SK-N-SH (cell line): ENCODE measurements around the gene PTGIS. TPM values are rescaled to one million over a fixed set of nuclear protein-coding genes. Genes with fewer than 3 reads are reported as not detected.

Source experiments
- CTCF ChIA-PET: fragments of 300-600, 350-600 bp; formaldehyde crosslinking; extraction: SDS; loops from one replicate; lab custom pipeline; 2021; lab: Yijun Ruan, JAX
- POLR2A ChIA-PET: fragments of 350-600 bp; sonication (Branson Sonifier 250); formaldehyde crosslinking; extraction: SDS; loops from one replicate; lab custom pipeline; 2020; ENCODE audit warnings: antibody characterized with exemption, inconsistent platforms; lab: Yijun Ruan, JAX
- DNase-seq: peaks from one replicate; pipeline ENCODE4 v3.0.0; 2012
- H2AFZ ChIP-seq: fragments of 200-600 bp; sonication (generic); 2 replicates; pipeline ENCODE4 v1.8.1; 2016; ENCODE audit warnings: antibody characterized with exemption, mild to moderate bottlenecking, low read depth
- H3F3A ChIP-seq: fragments of 200-600 bp; sonication (generic); replicated peaks from 2 replicates; pipeline ENCODE3; 2016; ENCODE audit warnings: antibody characterized with exemption, mild to moderate bottlenecking; ENCODE audit not compliant: insufficient read depth
- H3K27ac ChIP-seq, 2 experiments: fragments of 200-500 bp in 1 of 2; fragments of 200-600 bp in 1 of 2; sonication (Bioruptor generic) in 1 of 2; sonication (generic), shearing (Covaris generic) in 1 of 2; 2 replicates each; pipeline versions ENCODE4 v1.5.1 to v1.6.1; 2014 to 2016; ENCODE audit warnings: low read depth in 2 of 2, inconsistent platforms in 1 of 2, low read length in 1 of 2, mild to moderate bottlenecking in 1 of 2, mixed read lengths in 1 of 2
- H3K27me3 ChIP-seq: fragments of 200-600 bp; sonication (generic), shearing (Covaris generic); 2 replicates; pipeline ENCODE4 v1.6.1; 2016; ENCODE audit warnings: mixed run types; ENCODE audit not compliant: insufficient read depth
- H3K36me3 ChIP-seq, 2 experiments: fragments of 200-500 bp in 1 of 2; fragments of 200-600 bp in 1 of 2; sonication (Bioruptor generic) in 1 of 2; sonication (generic) in 1 of 2; replicated peaks in 1 of 2; 2 replicates each; pipeline versions ENCODE3 to v1.5.1; 2014 to 2016; ENCODE audit warnings: low read length in 1 of 2, mild to moderate bottlenecking in 1 of 2; ENCODE audit not compliant: insufficient read depth in 2 of 2, control insufficient read depth in 1 of 2
- H3K4me1 ChIP-seq, 2 experiments: fragments of 200-500 bp in 1 of 2; fragments of 200-600 bp in 1 of 2; sonication (Bioruptor generic) in 1 of 2; sonication (generic), shearing (Covaris generic) in 1 of 2; 2 replicates each; pipeline versions ENCODE4 v1.5.1 to v1.6.1; 2014 to 2016; ENCODE audit warnings: low read depth in 1 of 2, low read length in 1 of 2, mixed run types in 1 of 2; ENCODE audit not compliant: insufficient read depth in 2 of 2, control insufficient read depth in 1 of 2
- H3K4me2 ChIP-seq: fragments of 200-600 bp; sonication (generic), shearing (Covaris generic); 2 replicates; pipeline ENCODE4 v1.6.1; 2017; ENCODE audit warnings: mixed run types
- H3K4me3 ChIP-seq, 2 experiments: fragments of 200-500 bp in 1 of 2; fragments of 200-600 bp in 1 of 2; sonication (Bioruptor generic) in 1 of 2; sonication (generic), shearing (Covaris generic) in 1 of 2; 2 replicates each; pipeline versions ENCODE4 v1.5.1 to v1.8.1; 2014 to 2016; ENCODE audit warnings: low read depth in 2 of 2, inconsistent platforms in 1 of 2, low read length in 1 of 2, mild to moderate bottlenecking in 1 of 2, mixed read lengths in 1 of 2, moderate library complexity in 1 of 2
- H3K79me2 ChIP-seq: fragments of 200-600 bp; sonication (generic); 2 replicates; pipeline ENCODE4 v1.8.1; 2017; ENCODE audit warnings: mild to moderate bottlenecking; ENCODE audit not compliant: insufficient read depth
- H3K9ac ChIP-seq: fragments of 200-600 bp; sonication (generic); 2 replicates; pipeline ENCODE4 v1.6.1; 2017; ENCODE audit warnings: mixed run types
- H3K9me2 ChIP-seq: fragments of 200-600 bp; sonication (generic); 2 replicates; pipeline ENCODE4 v1.6.1; 2017; ENCODE audit warnings: mixed run types
- H3K9me3 ChIP-seq: fragments of 200-600 bp; sonication (generic); 2 replicates; pipeline ENCODE4 v1.6.1; 2017; ENCODE audit warnings: mixed run types, mild to moderate bottlenecking, moderate library complexity
- H4K20me1 ChIP-seq: fragments of 200-600 bp; sonication (generic); 2 replicates; pipeline ENCODE4 v1.6.1; 2017; ENCODE audit warnings: mild to moderate bottlenecking, mixed run types; ENCODE audit not compliant: insufficient read depth
- FOXJ3 ChIP-seq: sonication (generic); formaldehyde crosslinking; IDR thresholded peaks from 2 replicates; pipeline ENCODE4 v1.5.1; 2020; ENCODE audit warnings: mild to moderate bottlenecking, missing genetic modification reagents
- GABPA ChIP-seq: IDR thresholded peaks from 2 replicates; pipeline ENCODE4 v1.4.0; 2012; ENCODE audit warnings: low read depth, mild to moderate bottlenecking
- MEF2A ChIP-seq: IDR thresholded peaks from 2 replicates; pipeline ENCODE4 v1.4.0; 2012; ENCODE audit warnings: low read depth, borderline replicate concordance
- NRF1 ChIP-seq: IDR thresholded peaks from 2 replicates; pipeline ENCODE4 v1.6.1; 2012; ENCODE audit warnings: low read depth, mild to moderate bottlenecking, low read length
- POLR2AphosphoS5 ChIP-seq: IDR thresholded peaks from 2 replicates; pipeline ENCODE4 v1.6.1; 2012; ENCODE audit warnings: low read depth, low read length
- WGBS: methylation state at CpG from one replicate; pipeline ENCODE4 v1.1.6; 2017; ENCODE audit warnings: low lambda C conversion rate; 5-methylcytosine and 5-hydroxymethylcytosine counted together
- polyA plus RNA-seq, 3 experiments: library from polyadenylated mRNA; depleted of rRNA; stranded (reverse); fragments of >200 nt; gene quantifications; 2 replicates each; pipeline ENCODE4 v1.2.3, GENCODE V29; 2012
- TF ChIP-seq, protein P1 (sequence below): IDR thresholded peaks from 2 replicates; pipeline ENCODE4 v1.4.0; 2012; ENCODE audit warnings: low read depth, borderline replicate concordance
- TF ChIP-seq, protein P2 (sequence below): fragments of 150-350 bp; IDR thresholded peaks from 2 replicates; pipeline ENCODE4 v1.6.1; 2016; ENCODE audit warnings: mild to moderate bottlenecking, low read depth, low read length
- TF ChIP-seq, protein P3 (sequence below): IDR thresholded peaks from 2 replicates; pipeline ENCODE4 v1.4.0; 2012; ENCODE audit warnings: low read depth, borderline replicate concordance
- TF ChIP-seq, protein P4 (sequence below): fragments of 200-600 bp; sonication (generic); IDR thresholded peaks from 2 replicates; pipeline ENCODE4 v1.6.1; 2017; ENCODE audit warnings: antibody characterized with exemption, mild to moderate bottlenecking, moderate library complexity
- TF ChIP-seq, protein P5 (sequence below): IDR thresholded peaks from 2 replicates; pipeline ENCODE4 v1.6.1; 2012; ENCODE audit warnings: mild to moderate bottlenecking, low read depth, low read length, moderate library complexity

Gene PTGIS
- polyA plus RNA-seq, 1 of the 3 experiments (the other 2 are of a cell fraction), result 1.0 TPM

DNA sequence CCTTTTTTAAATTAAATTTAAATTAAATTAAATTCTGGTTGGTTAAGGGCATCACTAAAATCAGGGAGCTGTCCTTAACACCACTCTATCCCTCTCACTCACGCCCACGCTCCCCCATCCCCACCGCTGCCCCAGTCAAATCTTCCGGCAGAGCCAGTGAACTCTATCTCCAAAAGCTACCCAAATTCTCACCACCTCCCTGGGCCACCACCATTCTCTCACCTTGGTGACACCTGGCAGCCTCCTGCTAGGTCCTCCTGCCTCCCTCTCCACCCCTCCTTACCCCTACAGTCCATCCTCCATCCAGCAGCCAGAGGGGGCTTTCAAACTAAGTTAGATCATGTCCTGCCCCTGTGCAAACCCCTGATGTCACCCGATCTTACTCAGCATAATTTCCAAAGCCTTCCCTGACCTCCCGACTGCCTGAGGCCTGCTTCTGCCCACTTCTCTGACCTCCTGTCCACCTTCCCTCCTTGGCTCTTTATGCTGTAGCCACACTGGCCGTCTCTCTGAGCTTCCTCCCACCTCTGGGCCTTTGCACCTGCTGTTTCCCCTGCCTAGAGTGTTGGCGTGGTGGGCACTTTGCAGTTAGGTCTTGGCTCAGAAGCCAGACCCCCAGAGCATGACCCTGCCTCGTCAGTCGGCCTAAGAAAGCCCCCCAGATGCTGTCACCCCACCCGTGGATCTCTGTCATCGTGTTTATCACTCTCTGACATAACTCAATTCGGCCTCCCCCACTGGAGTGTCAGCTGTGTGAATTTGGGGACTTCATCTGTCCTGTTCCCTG is 24.7 kb downstream of the PTGIS start:
- Histone ChIP-seq H3F3A (no peaks in the 10 kb centered on the region), H3K9me2 (no peaks in the 10 kb centered on the region), H3K9me3 (no peaks in the 10 kb centered on the region), H3K4me3 (no peak overlapping the region), H3K27me3 (no peaks in the 10 kb centered on the region), H3K4me2 (no peak overlapping the region), H3K36me3 (no peaks in the 10 kb centered on the region), H2AFZ (no peak overlapping the region)
- POLR2A ChIA-PET, result interaction anchor here (1.5 kb wide), 1 partner anchor 67 kb away, joined by 4 read pairs; no protein-coding TSS in a partner anchor
- WGBS, result 76% methylated on average over 13 of the region's 13 CpGs
- no peak for DNase-seq
- no peak for TF ChIP-seq MEF2A
- TF ChIP-seq, protein P1, sequence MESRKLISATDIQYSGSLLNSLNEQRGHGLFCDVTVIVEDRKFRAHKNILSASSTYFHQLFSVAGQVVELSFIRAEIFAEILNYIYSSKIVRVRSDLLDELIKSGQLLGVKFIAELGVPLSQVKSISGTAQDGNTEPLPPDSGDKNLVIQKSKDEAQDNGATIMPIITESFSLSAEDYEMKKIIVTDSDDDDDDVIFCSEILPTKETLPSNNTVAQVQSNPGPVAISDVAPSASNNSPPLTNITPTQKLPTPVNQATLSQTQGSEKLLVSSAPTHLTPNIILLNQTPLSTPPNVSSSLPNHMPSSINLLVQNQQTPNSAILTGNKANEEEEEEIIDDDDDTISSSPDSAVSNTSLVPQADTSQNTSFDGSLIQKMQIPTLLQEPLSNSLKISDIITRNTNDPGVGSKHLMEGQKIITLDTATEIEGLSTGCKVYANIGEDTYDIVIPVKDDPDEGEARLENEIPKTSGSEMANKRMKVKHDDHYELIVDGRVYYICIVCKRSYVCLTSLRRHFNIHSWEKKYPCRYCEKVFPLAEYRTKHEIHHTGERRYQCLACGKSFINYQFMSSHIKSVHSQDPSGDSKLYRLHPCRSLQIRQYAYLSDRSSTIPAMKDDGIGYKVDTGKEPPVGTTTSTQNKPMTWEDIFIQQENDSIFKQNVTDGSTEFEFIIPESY, result no peak
- TF ChIP-seq, protein P2, sequence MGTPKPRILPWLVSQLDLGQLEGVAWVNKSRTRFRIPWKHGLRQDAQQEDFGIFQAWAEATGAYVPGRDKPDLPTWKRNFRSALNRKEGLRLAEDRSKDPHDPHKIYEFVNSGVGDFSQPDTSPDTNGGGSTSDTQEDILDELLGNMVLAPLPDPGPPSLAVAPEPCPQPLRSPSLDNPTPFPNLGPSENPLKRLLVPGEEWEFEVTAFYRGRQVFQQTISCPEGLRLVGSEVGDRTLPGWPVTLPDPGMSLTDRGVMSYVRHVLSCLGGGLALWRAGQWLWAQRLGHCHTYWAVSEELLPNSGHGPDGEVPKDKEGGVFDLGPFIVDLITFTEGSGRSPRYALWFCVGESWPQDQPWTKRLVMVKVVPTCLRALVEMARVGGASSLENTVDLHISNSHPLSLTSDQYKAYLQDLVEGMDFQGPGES, result no peak
- TF ChIP-seq, protein P3, sequence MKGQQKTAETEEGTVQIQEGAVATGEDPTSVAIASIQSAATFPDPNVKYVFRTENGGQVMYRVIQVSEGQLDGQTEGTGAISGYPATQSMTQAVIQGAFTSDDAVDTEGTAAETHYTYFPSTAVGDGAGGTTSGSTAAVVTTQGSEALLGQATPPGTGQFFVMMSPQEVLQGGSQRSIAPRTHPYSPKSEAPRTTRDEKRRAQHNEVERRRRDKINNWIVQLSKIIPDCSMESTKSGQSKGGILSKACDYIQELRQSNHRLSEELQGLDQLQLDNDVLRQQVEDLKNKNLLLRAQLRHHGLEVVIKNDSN, result no peak
- TF ChIP-seq, protein P4, sequence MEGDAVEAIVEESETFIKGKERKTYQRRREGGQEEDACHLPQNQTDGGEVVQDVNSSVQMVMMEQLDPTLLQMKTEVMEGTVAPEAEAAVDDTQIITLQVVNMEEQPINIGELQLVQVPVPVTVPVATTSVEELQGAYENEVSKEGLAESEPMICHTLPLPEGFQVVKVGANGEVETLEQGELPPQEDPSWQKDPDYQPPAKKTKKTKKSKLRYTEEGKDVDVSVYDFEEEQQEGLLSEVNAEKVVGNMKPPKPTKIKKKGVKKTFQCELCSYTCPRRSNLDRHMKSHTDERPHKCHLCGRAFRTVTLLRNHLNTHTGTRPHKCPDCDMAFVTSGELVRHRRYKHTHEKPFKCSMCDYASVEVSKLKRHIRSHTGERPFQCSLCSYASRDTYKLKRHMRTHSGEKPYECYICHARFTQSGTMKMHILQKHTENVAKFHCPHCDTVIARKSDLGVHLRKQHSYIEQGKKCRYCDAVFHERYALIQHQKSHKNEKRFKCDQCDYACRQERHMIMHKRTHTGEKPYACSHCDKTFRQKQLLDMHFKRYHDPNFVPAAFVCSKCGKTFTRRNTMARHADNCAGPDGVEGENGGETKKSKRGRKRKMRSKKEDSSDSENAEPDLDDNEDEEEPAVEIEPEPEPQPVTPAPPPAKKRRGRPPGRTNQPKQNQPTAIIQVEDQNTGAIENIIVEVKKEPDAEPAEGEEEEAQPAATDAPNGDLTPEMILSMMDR, result no peak
- no peak for TF ChIP-seq NRF1
- TF ChIP-seq FOXJ3, result no peak
- TF ChIP-seq GABPA, result no peak
- TF ChIP-seq, protein P5, sequence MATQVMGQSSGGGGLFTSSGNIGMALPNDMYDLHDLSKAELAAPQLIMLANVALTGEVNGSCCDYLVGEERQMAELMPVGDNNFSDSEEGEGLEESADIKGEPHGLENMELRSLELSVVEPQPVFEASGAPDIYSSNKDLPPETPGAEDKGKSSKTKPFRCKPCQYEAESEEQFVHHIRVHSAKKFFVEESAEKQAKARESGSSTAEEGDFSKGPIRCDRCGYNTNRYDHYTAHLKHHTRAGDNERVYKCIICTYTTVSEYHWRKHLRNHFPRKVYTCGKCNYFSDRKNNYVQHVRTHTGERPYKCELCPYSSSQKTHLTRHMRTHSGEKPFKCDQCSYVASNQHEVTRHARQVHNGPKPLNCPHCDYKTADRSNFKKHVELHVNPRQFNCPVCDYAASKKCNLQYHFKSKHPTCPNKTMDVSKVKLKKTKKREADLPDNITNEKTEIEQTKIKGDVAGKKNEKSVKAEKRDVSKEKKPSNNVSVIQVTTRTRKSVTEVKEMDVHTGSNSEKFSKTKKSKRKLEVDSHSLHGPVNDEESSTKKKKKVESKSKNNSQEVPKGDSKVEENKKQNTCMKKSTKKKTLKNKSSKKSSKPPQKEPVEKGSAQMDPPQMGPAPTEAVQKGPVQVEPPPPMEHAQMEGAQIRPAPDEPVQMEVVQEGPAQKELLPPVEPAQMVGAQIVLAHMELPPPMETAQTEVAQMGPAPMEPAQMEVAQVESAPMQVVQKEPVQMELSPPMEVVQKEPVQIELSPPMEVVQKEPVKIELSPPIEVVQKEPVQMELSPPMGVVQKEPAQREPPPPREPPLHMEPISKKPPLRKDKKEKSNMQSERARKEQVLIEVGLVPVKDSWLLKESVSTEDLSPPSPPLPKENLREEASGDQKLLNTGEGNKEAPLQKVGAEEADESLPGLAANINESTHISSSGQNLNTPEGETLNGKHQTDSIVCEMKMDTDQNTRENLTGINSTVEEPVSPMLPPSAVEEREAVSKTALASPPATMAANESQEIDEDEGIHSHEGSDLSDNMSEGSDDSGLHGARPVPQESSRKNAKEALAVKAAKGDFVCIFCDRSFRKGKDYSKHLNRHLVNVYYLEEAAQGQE, result no peak
- no peak for TF ChIP-seq POLR2AphosphoS5
- TF ChIP-seq, all 33 proteins: peak for 0
- H4K20me1 ChIP-seq, result no peaks in the 10 kb centered on the region
- no peaks in the 10 kb centered on the region for H3K4me1 ChIP-seq
- H3K27ac ChIP-seq, result no peak overlapping the region
- CTCF ChIA-PET, result interaction anchor here (0.9 to 20.0 kb wide), 20 partner anchors 9 to 361 kb away, joined by 3 to 556 read pairs (median 18); no protein-coding TSS in a partner anchor
- no peaks in the 10 kb centered on the region for H3K79me2 ChIP-seq
- no peak overlapping the region for H3K9ac ChIP-seq
